NCI-H146 (cell line): ENCODE measurements around the gene AVPR1B.

Experiments used
- DNase-seq: peaks from one replicate; lab custom pipeline; 2025; lab: John Stamatoyannopoulos, UW

AVPR1B gene, protein sequence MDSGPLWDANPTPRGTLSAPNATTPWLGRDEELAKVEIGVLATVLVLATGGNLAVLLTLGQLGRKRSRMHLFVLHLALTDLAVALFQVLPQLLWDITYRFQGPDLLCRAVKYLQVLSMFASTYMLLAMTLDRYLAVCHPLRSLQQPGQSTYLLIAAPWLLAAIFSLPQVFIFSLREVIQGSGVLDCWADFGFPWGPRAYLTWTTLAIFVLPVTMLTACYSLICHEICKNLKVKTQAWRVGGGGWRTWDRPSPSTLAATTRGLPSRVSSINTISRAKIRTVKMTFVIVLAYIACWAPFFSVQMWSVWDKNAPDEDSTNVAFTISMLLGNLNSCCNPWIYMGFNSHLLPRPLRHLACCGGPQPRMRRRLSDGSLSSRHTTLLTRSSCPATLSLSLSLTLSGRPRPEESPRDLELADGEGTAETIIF

DNA sequence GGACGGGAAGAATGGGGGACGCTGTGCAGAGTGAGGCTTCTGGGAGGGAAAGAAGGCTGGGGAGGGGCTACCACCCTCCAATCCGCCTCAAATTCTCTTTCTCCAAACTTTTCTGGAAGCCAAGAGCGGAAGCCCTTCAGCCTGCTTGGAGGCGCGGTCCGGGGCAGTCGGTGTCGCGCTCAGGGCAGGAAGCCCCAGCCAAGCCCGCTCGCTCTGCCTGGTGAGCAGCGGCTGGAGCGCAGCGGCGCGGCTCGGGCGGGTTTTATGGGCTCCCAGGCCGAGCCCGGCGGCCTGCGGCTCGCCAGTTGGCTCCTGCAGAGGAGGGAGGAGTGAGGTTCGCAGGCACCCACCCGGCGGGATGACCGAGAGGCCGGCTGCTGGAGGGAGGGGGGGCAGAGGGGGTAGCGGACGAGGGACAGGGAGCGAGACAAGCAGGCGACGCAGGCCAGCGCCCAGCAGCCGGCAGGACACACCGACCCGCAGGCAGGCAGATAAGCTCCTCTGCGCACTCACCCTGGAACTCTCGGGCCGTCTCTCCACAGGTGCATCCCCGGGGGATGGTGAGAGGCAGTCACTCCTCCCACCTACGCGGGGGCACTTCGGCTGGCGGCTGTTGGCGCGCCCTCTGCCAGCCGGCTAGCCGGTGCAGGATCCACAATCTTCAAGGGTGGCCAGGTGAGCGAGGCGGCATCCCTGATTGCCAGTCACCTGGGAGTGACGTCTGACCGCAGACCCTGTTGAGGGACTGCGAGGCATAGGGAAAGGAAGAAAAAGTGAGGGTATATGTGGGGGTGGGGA, at the start of gene AVPR1B:
AVPR1B (minus strand) TSS at position 238 of the 798 bp plus-strand sequence. CDS start 498 bp downstream, outside the sequence.
- peak; percentile 86 for DNase-seq

DNA sequence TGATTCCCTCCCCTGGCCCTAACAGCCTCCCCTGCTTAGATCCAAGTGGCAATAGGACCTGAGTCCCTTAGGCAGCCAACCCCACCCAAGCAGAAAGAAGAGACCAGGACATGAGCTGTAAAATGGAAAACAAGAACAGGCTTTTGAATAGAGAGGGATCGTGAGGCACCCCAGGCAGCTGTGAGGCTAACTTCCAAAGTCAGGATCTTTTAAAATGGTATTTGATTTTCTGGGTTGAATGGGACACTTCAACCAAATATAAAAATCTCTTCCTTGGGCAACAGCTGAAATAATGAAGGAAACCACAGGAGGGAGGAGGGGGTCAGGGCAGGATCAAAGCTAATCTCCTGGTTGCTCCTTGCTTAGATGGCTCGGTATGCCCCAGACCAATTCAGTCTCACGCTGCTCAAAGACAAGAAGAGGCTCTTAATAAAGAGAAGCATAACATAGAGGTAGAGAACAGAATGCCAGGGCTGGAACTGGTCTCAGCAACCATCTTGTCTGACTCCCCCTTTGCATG, 28.6 kb upstream of the AVPR1B start:
- DNase-seq, result no peak

DNA sequence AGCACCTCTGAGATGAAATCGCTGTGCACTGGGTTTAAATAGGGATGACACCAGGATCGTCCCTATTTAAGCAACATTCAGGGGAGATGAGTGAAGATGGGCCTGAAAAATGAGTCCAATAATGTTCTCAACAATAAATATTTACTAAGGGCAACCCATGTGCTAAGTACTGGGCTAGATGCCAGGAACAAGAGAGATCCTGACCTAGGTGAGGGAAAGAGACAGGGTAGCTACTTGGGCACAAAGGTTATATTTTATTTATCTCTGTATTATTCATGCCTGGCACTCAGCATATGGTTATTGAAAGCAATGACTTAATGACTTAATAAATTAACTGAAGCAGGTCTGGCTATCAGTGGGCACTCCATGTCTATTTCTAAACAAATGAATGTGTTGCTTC, 27.4 kb upstream of the AVPR1B start:
- no peak for DNase-seq

DNA sequence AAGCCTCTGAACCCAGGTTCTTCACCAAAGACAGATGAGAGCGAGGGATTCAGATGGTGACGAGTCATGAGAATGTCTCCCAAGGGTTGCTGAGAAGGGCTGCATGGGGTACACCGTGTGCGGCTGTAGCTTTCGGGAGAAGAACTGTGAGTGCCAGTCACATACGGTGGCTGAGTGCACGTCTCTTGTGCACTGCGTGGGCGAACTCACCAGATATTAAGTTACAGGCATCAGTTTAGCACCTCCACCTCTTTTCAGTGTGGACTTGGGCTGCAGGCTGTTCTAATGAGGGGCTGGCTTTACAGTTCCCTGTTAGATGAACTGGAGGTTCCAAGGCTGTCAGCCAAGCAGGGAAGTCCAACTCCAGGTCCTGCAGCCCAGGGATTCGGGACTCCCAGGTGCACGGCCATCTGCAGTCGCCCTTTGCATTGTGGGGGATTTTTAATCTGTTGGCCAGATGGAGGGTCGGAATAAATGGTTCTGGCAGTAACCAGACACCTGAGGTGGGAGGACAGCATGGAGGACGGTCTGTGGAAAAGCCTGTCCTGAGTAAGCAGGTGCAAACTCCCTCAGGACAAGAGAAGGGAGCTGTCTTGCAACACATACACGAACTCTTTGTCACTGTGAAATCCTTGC, 26.5 kb upstream of the AVPR1B start:
- DNase-seq, result peak; percentile 11

DNA sequence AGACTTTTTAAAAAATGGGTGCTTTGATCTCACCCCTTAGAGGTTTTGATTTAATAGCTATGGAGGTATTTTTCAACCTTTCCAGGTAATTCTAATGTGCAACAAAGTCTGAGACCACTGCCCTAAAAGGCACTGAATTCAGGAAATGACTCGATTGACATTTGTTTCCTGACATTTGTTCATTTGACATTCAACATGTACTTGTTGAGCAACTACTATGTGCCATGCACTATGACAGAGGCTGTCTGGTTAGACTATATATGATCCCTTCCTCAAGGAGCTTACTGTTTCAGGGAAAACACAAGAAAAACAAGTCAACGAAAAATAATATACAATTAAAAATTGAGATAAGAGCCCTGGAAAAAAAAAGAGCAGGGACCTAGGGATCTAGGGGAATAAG, 25.6 kb upstream of the AVPR1B start:
- no peak for DNase-seq

DNA sequence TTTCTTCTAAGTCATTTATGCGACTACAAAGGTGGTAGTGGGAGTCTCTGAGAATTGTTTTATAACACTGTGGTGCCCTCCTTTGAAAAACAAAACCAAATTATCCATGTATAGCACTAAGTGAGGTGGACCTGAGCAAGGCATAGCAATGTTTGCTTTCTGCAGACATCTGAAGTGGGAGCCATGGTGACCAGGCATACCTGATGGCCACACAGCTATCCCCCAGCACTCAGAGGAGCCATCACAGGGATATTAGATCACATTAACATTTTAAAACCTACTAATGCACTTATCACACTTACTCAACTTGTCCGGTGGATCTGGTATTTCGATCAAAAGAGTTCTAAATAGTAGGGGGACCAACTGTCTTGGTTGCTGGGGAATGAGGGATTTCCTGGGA, 24.8 kb upstream of the AVPR1B start:
- no peak for DNase-seq

DNA sequence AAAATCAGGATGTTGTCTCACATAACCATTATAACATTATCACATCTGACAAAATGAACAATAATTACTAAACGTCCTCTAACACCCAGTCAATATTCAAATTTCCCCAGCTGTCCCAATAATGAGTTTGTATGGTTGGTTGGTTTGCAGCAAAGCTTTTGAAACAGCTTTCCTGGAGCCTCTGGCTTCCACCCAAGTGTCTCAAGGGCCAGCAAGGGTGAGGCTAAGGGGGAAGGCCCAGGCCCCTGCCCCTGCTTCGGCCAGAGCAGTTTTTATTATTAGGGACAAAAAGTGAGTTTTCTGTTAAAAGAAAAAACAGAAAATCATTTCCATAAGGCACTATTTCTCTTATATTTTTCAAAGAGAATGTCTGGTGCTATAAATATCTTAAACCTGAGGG, 19.1 kb upstream of the AVPR1B start:
- DNase-seq, result no peak

DNA sequence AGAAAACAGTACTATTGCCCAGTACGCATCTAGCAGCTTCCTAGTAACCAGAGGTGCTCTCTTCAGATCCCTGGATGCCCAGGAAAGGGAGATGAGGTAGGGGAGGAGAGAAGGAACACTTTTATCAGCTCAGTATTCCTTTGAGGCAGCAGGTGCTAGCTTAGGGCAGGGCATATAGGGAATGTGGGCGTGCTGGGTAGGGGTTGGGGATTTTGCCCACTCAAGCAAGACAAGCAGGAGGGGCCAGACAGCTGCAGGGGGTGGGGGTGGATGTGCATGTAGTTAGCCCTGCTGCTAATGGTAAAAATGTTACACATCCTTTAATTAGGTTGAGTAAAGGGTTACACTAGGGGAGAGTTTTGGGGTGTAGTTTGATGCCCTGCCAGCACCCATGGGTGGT, 18.1 kb upstream of the AVPR1B start:
- no peak for DNase-seq

DNA sequence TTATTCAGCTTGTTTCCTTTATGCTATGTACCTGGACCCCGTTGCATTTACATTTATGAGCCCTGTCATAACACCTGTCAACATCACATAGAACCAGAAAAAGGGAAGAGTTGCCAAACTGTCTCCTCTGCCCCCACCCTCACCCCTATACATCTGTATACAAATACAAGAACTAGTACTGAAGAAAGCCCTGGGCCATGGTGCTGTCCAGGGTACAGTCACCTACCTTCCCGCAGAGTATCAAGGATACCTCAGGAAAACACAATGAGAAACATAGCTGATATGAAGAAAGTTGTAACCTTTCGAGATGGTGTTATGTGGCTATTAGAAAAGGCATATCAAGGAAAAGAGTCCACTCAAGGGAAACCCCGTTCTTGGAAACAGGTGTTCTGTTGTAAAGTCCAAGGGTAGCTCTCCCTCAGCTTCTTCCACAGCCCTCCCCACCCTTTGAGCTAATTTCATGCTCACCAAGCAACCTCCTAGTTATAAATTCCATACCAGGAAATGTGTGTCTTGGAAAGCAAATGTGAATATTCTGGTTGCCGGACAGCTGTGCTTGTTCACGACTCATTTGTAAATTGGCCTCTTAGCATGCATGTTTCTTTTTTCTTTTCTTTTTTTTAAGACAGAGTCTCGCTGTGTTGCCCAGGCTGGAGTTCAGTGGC, 16.7 kb upstream of the AVPR1B start:
- no peak for DNase-seq

DNA sequence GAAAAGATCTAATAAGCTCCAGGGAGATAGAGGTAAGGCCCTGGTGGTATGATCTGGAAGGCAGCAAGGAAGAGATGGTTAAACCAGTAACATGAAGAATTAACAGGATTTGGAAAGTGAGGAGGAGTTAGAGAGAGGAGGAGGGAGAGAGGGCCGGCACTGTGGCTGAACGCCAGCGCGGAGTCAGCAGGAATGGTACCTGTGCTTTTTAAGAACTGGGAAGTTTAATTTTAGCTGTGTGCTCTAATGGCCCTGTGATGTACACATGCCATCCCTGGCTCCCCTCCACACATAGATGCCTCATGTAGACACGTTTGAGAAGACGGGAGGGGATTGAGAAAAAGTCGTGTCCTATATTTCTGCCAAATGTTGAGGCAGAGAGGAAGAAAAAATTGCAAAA, 13.8 kb upstream of the AVPR1B start:
- no peak for DNase-seq

DNA sequence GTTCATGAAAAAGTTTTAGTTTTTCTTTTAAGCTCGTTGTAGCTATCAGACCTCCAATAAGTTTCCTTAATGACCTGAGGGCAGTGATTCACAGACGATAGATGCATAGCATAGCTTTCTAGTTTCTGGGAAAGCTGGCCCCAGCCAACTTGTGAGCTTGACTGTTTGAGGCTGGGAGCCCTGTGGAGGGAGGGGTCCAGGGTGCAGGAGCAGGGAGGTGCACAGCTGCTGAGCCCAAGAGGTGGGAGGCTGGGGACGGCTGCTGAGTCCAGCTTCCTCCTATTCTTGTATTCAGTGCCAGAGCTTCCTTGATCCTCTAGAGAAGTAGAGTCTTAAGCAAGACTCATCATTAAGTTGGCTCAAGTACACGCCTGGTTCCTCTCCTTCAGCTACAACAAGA, 11.0 kb upstream of the AVPR1B start:
- no peak for DNase-seq

DNA sequence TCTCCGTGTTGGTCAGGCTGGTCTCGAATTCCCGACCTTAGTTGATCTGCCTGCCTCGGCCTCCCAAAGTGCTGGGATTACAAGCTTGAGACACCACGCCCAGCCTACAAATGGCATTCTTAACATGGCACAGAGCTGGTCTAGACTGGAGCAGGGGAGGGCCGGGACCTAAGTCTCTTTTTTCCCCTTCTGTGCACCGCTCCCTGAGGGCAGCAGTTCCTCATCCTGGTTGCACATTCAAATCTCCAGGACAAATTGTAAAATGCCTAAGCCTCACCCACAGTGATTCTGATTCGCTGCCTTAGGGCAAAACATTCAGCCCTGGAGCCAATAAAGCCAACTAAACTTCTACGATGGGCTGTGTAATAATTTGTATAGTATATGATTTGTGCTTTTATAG, 10.1 kb upstream of the AVPR1B start:
- DNase-seq, result no peak

DNA sequence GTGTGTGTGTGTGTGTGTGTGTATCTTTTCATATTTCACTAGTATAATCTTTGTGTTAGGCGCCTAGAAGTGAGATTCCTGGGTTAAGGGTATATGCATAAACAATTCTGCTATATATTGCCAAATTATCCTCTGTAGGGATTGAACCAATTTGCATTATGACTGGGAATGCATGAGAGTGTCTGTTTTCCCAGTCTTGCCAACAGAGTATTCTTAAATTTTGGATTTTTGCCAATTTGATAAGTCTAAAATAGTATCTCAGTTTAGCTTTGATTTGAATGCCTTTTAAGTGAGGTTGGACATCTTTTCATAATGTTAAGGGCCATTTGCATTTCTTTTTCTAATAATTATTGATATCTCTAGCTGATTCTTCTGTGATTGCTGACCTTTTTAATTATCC, 8.2 kb upstream of the AVPR1B start:
- DNase-seq, result no peak

DNA sequence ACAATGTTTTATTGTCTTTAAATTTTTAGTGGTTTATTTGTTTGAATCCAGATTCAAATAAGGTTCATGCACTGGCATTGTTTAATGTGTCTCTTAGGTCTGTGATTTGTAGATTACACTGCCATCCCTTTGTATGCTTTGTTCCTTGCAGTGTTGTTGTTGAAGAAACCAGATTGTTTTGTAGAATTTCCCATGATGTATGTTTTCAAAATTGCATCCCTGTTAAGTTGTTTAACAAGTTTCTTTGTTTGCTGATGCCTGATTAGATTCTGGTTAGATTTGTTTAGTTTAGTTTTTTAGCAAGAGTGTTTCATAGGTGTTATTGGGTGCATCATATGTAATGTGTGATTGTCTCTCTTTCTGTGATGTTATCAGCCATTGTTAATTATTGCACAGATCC, 5.5 kb upstream of the AVPR1B start:
- no peak for DNase-seq

DNA sequence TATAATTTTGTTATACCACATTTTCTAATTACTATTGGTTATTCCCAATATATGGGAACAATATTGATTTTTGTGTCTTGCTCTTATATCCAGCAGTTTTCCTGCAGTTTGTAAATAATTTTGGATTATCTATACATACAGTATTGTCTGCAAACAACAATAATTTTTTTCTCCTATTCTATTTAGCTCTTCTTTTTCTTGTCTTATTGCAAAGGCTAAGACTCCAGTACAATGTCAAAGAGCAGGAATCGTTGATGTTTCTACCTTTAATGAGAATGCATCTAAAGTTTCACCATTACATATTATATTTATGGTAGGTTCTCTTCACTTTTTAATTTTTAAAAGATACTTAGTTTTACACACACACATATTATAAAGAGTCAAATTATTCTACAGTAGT, 4.1 kb upstream of the AVPR1B start:
- DNase-seq, result no peak

DNA sequence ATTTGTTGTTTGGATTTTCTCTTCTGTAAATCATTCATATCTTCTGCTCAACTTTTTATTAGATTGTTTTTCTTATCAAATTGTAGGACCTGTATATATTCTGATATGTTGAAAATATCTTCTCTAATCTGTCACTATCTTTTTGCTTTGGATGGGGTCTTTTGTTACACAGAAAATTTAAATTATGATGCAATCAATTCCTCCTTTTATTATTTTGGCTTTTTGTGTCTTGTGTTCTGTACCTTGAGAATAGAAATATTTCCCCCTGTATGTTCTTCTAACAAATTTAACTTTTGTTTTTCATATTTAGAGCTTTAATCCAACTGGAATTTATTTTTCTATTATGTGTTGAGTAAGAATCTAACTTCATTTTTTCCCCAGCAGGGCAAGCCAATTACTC, 3.2 kb upstream of the AVPR1B start:
- DNase-seq, result no peak

DNA sequence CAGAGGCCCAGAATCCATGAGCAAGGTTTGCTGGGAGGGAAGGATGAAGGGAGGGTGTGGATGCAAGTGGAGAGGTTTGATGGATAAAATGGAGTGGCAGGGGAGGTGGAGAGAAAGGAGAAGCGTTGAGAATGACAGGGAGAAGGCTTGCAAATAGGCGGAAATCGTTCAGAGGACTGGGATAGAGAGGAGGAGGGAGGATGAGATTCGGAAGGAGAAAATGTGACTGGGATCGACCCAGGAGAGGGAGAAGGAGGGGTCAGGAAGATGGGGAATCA, 376 bp downstream of the AVPR1B start:
- no peak for DNase-seq

DNA sequence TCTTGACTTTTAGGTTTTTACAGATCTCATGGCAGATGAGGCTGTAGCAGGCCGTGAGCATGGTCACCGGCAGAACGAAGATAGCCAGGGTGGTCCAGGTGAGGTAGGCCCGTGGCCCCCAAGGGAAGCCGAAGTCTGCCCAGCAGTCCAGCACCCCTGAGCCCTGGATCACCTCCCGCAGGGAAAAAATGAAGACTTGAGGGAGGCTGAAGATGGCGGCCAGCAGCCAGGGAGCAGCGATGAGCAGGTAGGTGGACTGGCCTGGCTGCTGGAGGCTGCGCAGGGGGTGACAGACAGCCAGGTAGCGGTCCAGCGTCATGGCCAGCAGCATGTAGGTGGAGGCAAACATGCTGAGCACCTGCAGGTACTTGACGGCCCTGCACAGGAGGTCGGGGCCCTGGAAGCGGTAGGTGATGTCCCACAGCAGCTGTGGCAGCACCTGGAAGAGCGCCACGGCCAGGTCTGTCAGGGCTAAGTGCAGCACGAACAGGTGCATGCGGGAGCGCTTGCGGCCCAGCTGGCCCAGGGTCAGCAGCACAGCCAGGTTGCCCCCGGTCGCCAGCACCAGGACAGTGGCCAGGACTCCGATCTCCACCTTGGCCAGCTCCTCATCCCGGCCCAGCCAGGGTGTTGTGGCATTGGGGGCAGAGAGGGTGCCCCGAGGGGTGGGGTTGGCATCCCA, 856 bp downstream of the AVPR1B start:
- peak; percentile 74 for DNase-seq

DNA sequence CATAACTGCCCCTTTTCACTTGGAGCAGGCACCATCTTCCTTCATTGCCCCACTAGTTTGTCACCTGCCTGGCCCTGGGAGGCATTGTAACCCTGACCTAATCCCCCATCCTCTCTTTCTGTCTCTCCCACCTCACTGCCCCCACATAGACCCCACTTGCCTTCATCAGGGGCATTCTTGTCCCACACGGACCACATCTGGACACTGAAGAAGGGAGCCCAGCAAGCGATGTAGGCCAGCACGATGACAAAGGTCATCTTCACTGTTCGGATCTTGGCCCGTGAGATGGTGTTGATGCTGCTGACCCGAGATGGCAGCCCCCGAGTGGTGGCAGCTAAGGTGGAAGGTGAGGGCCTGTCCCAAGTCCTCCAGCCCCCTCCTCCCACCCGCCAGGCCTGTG, 1.4 kb downstream of the AVPR1B start:
- no peak for DNase-seq

DNA sequence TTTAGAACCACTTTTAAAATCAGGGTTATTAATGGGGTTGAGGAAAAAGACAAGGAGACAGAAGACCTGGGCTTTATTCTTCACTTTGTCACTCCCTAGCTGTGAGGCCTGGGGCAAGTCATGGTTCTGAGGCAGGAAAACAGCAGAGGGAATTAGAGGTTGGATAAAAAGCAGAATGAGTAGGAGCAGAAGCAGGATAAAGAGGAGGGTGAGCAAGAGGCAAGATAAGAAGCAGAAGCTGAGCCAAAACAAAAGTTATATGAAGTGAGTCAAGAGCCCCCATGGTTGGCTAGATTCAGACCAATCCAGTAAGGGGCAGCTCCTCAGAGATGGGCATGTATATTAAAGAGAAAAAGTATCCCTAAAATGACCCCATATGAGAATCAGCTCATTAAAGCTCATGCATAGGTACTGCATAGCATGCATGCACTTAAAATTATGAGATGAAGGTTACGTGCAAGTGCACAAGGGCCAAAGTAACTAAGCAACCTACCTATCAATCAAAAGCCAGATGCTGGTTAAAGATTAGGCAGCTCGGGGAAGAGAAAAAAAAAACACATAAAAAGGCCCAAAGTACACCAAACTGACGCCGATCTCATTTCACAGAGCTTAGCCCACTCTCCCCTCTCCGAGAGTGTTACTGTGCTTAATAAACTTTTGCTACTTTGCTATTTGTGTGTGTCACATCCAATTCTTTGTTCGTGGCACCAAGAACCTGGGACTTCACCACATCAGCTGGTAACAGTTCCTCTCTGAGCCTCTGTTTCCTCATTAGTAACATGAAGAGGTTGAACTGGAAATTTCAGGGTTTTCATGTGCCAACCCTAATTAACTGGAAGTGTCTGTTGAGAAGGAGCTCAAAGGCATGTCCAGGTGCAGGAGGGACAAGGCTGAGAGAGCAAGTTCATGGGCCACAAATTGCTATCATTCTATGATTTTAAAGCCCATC, 2.2 kb downstream of the AVPR1B start:
- no peak for DNase-seq
